T-cell (primary cell): ENCODE measurements around the gene PPIF. TPM values are rescaled to one million over a fixed set of nuclear protein-coding genes. Genes with fewer than 3 reads are reported as not detected.
A peak's percentile ranks its signal among the peaks of the same experiment; 100 is the strongest.

Source experiments
- ATAC-seq, 4 experiments: fragments of 200-7000 bp in 3 of 4; fragments of 150-1000 bp in 1 of 4; cut with Tn5 transposase; replicated peaks in 1 of 4; 1 replicate in 3 of 4; 2 replicates in 1 of 4; pipeline ENCODE4 v1.10.0; 2021; ENCODE audit warnings: moderate library complexity in 3 of 4, mild to moderate bottlenecking in 2 of 4, moderate number of reproducible peaks in 1 of 4
- CTCF ChIA-PET, 2 donors: fragments of 300-600 bp; sonication (Branson Sonifier 250); formaldehyde crosslinking; loops; one replicate each; lab custom pipeline; 2022; ENCODE audit warnings: antibody characterized with exemption in 2 of 2; lab: Charles Lee
- POLR2A ChIA-PET, 2 donors: fragments of 300-600 bp; sonication (Branson Sonifier 250); formaldehyde crosslinking; loops; one replicate each; lab custom pipeline; 2022; ENCODE audit warnings: antibody characterized with exemption in 2 of 2; lab: Charles Lee
- DNase-seq, 35 experiments: peaks; one replicate each; pipeline versions ENCODE4 v3.0.0 to v3.0.0-alpha.2; 2013 to 2023
- H3K27ac ChIP-seq: one replicate; pipeline ENCODE4 v1.5.1; 2013; ENCODE audit warnings: low read length
- H3K27me3 ChIP-seq, 2 experiments: replicated peaks in 1 of 2; 1 replicate in 1 of 2; 2 replicates in 1 of 2; pipeline versions ENCODE4 v1.6.1 to v1.7.0; 2013; ENCODE audit warnings: low read length in 1 of 2, mixed read lengths in 1 of 2; ENCODE audit not compliant: control insufficient read depth in 2 of 2, insufficient read depth in 2 of 2; ENCODE audit errors: extremely low read depth in 1 of 2
- H3K36me3 ChIP-seq, 2 donors: 1 replicate in 1 of 2; 2 replicates in 1 of 2; pipeline versions ENCODE4 v1.6.1 to v1.7.0; 2013; ENCODE audit warnings: low read length in 1 of 2; ENCODE audit not compliant: control insufficient read depth in 2 of 2, insufficient read depth in 1 of 2; ENCODE audit errors: extremely low read depth in 1 of 2
- H3K4me1 ChIP-seq, 2 experiments: 1 replicate in 1 of 2; 2 replicates in 1 of 2; pipeline versions ENCODE4 v1.6.1 to v1.7.0; 2013; ENCODE audit warnings: low read length in 2 of 2, mixed read lengths in 1 of 2; ENCODE audit not compliant: insufficient read depth in 2 of 2, control insufficient read depth in 1 of 2; ENCODE audit errors: extremely low read depth in 1 of 2
- H3K4me3 ChIP-seq, 2 donors: 1 replicate in 1 of 2; 2 replicates in 1 of 2; pipeline versions ENCODE4 v1.5.1 to v1.7.0; 2013; ENCODE audit warnings: mild to moderate bottlenecking in 2 of 2, low read length in 1 of 2, moderate library complexity in 1 of 2; ENCODE audit not compliant: control insufficient read depth in 1 of 2; ENCODE audit errors: extremely low read depth in 1 of 2
- H3K9me3 ChIP-seq: 2 replicates; pipeline ENCODE4 v1.7.0; 2013
- H3K27ac Mint-ChIP-seq, 2 donors: one replicate each; pipeline ENCODE4 v1.8.0; 2020 to 2021; ENCODE audit warnings: mild to moderate bottlenecking in 2 of 2, mixed read lengths in 2 of 2
- H3K27me3 Mint-ChIP-seq, 2 donors: one replicate each; pipeline ENCODE4 v1.8.0; 2021 to 2022; ENCODE audit warnings: mixed read lengths in 2 of 2
- H3K36me3 Mint-ChIP-seq: one replicate; pipeline ENCODE4 v1.8.0; 2021; ENCODE audit warnings: mixed read lengths
- H3K4me1 Mint-ChIP-seq, 3 donors: one replicate each; pipeline ENCODE4 v1.8.0; 2020 to 2022; ENCODE audit warnings: mixed read lengths in 3 of 3, mild to moderate bottlenecking in 1 of 3
- H3K4me3 Mint-ChIP-seq, 3 donors: one replicate each; pipeline ENCODE4 v1.8.0; 2020 to 2022; ENCODE audit warnings: mild to moderate bottlenecking in 3 of 3, mixed read lengths in 3 of 3, moderate library complexity in 3 of 3
- H3K9me3 Mint-ChIP-seq, 3 donors: one replicate each; pipeline ENCODE4 v1.8.0; 2020 to 2022; ENCODE audit warnings: mixed read lengths in 3 of 3
- WGBS: methylation state at CpG from one replicate; pipeline ENCODE4 v1.1.5; 2013; ENCODE audit warnings: missing lambda C conversion rate; ENCODE audit not compliant: insufficient coverage; 5-methylcytosine and 5-hydroxymethylcytosine counted together
- total RNA-seq, 35 experiments: library from RNA in 6 of 35; stranded (reverse) in 6 of 35; fragments of 120-200 nt in 1 of 35; gene quantifications; one replicate each; pipeline versions ENCODE4 v1.2.1 to v1.2.4 and lab custom pipeline; 2013 to 2026

PPIF gene
- total RNA-seq, 5 donors from 2014 or later (not counting 1 experiment from before 2014, with no cell fraction given) = 25.6 to 36.2 (median 31.3) TPM

DNA sequence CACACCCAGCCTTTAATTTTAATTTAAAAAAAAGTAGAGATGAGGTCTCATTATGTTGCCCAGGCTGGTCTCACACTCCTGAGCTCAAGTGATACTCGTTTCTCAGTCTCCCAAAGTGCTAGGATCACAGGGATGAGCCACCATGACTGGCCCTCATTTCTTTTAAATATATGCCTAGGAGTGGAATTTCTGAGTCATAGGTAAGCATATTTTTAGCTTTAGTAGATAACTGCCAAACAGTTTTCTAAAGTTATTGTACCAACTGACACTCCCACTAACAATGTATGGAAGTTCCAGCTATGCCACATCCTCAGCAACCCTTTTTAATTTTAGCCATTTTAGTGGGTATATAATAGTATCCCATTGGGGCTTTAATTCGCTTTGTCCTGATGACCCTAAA is 13.8 kb upstream of the PPIF start:
- no peaks in the 10 kb centered on the region for H3K36me3 ChIP-seq
- no peak overlapping the region for H3K4me3 ChIP-seq
- no peaks in the 10 kb centered on the region for H3K27me3 Mint-ChIP-seq
- POLR2A ChIA-PET = no interaction called here
- peaks cover 7 to 29% (median 14%) of the 10 kb centered on the region in 3 donors for H3K4me1 Mint-ChIP-seq
- no peak overlapping the region for H3K27ac ChIP-seq
- no peaks in the 10 kb centered on the region for H3K9me3 Mint-ChIP-seq
- H3K27me3 ChIP-seq = no peaks in the 10 kb centered on the region
- peaks cover 10 to 14% of the 10 kb centered on the region in 2 experiments for H3K4me1 ChIP-seq
- no peaks in the 10 kb centered on the region for H3K36me3 Mint-ChIP-seq
- no peaks in the 10 kb centered on the region for H3K9me3 ChIP-seq
- no peak overlapping the region for H3K4me3 Mint-ChIP-seq
- CTCF ChIA-PET = interaction anchor here in 1 of 2 donors (1.1 to 1.4 kb wide), 2 partner anchors 11 kb away, joined by 3 read pairs; no protein-coding TSS in a partner anchor
- DNase-seq (no peak), ATAC-seq (no peak)
- H3K27ac Mint-ChIP-seq = no peak overlapping the region
- no CpG with 5 or more reads among the region's 2 CpGs for whole genome bisulfite sequencing

DNA sequence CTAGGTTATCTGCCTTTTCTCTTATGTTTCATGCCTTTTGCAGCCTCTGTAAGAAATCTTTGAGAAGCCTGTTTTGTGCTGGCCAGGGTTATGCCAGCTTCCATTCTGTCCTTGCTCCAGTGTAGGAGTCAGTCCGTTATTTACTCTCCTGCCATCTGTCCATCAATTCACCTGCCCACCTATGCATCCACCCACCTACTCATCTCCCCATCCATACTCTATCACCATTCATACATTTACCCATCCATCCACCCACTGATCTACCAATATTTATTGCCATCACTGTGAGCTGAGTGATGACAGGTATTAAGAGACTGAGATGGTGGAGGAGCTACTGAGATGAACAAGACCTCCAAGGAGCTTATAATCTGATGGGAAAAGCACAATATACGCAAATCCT is 12.7 kb upstream of the PPIF start:
- DNase-seq = no peak
- ChIA-PET POLR2A (interaction anchor here in 1 of 2 donors (0.9 kb wide), 1 partner anchor 11 kb away, joined by 3 read pairs; no protein-coding TSS in a partner anchor), CTCF (interaction anchor here in 1 of 2 donors (1.0 kb wide), 1 partner anchor 19 kb away, joined by 3 read pairs; no protein-coding TSS in a partner anchor)
- no peaks in the 10 kb centered on the region for H3K9me3 ChIP-seq
- H3K36me3 Mint-ChIP-seq = no peaks in the 10 kb centered on the region
- no peaks in the 10 kb centered on the region for H3K27me3 Mint-ChIP-seq
- peaks cover 10 to 14% of the 10 kb centered on the region in 2 experiments for H3K4me1 ChIP-seq
- H3K27me3 ChIP-seq = no peaks in the 10 kb centered on the region
- ATAC-seq = no peak
- peak overlapping the region in 1 of 2 donors; percentile 7 for H3K27ac Mint-ChIP-seq
- no peak overlapping the region for H3K4me3 ChIP-seq
- H3K36me3 ChIP-seq = no peaks in the 10 kb centered on the region
- no peak overlapping the region for H3K27ac ChIP-seq
- no peak overlapping the region for H3K4me3 Mint-ChIP-seq
- no CpG with 5 or more reads among the region's 2 CpGs for WGBS
- no peaks in the 10 kb centered on the region for H3K9me3 Mint-ChIP-seq
- peaks cover 7 to 27% (median 14%) of the 10 kb centered on the region in 3 donors for H3K4me1 Mint-ChIP-seq

DNA sequence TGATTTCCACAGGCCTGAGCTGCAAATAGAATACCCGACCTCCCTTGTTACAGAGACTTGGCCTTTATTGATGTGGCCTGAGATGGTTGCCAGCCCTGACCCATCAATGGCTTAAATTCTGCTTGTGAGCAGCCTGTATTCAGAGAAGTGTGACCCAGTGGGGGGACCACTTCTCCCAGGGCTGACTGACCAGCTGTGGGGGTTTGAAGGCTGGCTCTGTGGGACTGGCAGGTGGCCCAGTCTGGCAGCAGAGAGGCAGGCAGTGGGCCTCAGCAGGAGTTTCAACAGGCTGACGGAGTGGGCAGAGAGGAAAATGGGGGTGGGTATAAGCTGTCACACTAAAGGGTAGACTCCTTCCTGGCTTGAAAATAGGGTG is 12.2 kb upstream of the PPIF start:
- no peak overlapping the region for H3K27ac Mint-ChIP-seq
- POLR2A ChIA-PET = interaction anchor here in 1 of 2 donors (0.9 kb wide), 1 partner anchor 12 kb away, joined by 3 read pairs; no protein-coding TSS in a partner anchor

DNA sequence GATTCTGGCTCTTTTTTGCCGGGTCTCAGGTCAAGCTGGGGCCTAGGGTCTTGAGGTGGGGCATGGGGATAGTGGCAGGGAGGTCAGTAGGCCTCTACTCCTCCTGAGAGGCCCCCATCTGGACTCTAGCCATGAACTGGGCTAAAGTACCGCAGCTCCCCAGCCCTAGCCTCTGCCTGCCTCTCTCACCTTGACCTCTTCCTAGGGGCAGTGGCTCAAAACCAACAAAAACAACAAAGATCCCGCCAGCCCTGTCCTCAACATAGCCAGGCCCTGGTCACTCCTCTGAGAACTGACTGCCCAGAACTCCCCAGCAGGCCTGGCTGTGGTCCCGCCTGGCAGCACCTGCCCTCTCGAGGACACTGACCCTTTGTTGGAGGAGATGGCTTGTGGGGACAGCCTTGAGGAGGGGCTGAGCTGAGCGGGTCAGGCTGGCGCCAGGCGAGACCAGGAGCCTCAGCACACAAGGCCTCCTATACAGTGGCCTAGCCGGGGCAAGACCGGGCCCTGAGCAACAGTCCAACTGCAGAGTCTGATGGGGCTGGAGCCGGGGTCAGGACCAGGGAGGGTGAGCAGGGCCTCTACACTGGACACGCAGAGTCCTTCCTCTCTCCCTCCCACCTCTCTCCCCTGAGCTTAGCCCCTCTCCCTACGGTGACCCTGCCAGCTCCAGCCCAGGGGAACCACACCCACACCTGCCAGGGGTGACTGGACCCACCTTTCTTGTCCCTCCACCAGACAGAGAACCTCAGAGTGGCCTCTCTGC is 11.6 kb upstream of the PPIF start:
- no peak overlapping the region for H3K27ac Mint-ChIP-seq
- H3K27me3 Mint-ChIP-seq = no peaks in the 10 kb centered on the region
- POLR2A ChIA-PET = no interaction called here
- no peaks in the 10 kb centered on the region for H3K9me3 Mint-ChIP-seq
- H3K27me3 ChIP-seq = no peaks in the 10 kb centered on the region
- H3K4me3 ChIP-seq = no peak overlapping the region
- H3K27ac ChIP-seq = no peak overlapping the region
- H3K4me1 ChIP-seq = peaks cover 10 to 14% of the 10 kb centered on the region in 2 experiments
- WGBS = 91% methylated on average over 8 of the region's 13 CpGs
- no peaks in the 10 kb centered on the region for H3K9me3 ChIP-seq
- peaks cover 7 to 21% (median 14%) of the 10 kb centered on the region in 3 donors for H3K4me1 Mint-ChIP-seq
- CTCF ChIA-PET = no interaction called here
- no peaks in the 10 kb centered on the region for H3K36me3 Mint-ChIP-seq
- DNase-seq (no peak), ATAC-seq (no peak)
- no peak overlapping the region for H3K4me3 Mint-ChIP-seq
- no peaks in the 10 kb centered on the region for H3K36me3 ChIP-seq

More for the DNA sequence above, 12.2 kb upstream of the PPIF start:
- H3K4me1 ChIP-seq = peaks cover 10 to 14% of the 10 kb centered on the region in 2 experiments
- Mint-ChIP-seq H3K4me1 (peaks cover 7 to 24% (median 14%) of the 10 kb centered on the region in 3 donors), H3K27me3 (no peaks in the 10 kb centered on the region), H3K9me3 (no peaks in the 10 kb centered on the region), H3K4me3 (no peak overlapping the region), H3K36me3 (no peaks in the 10 kb centered on the region)
- H3K27me3 ChIP-seq = no peaks in the 10 kb centered on the region
- H3K27ac ChIP-seq = no peak overlapping the region
- no peaks in the 10 kb centered on the region for H3K9me3 ChIP-seq
- WGBS = 80% methylated on average over 1 of the region's 2 CpGs
- DNase-seq (no peak), ATAC-seq (no peak)
- no peaks in the 10 kb centered on the region for H3K36me3 ChIP-seq
- CTCF ChIA-PET = no interaction called here
- H3K4me3 ChIP-seq = no peak overlapping the region

DNA sequence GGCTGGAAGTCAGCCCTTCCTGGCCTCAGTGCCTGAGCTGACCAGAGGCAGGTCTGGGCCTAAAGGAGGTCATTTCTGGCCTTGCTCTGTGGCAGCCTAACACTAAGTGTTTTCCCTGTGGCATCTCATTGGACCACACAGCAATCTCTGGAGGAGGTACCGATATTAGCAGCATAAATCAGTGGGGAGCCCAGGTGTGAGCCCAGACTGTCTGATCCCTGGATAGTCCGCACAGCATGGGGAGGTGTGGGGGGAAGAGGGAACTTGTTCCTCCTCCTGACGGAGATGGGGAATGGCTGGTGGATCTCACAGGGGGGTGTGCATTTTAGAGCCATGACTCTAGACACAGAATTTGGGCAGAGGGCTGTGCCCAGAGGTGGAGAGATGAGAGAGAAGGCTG is 11.0 kb upstream of the PPIF start:
- Histone ChIP-seq H3K4me1 (peaks cover 7 to 10% of the 10 kb centered on the region in 2 experiments), H3K9me3 (no peaks in the 10 kb centered on the region), H3K27me3 (no peaks in the 10 kb centered on the region), H3K27ac (no peak overlapping the region), H3K4me3 (no peak overlapping the region), H3K36me3 (no peaks in the 10 kb centered on the region)
- ChIA-PET CTCF (interaction anchor here in 1 of 2 donors (1.4 kb wide), 1 partner anchor 14 kb away, joined by 3 read pairs; no protein-coding TSS in a partner anchor), POLR2A (no interaction called here)
- 100% methylated on average over 3 of the region's 3 CpGs for WGBS
- Mint-ChIP-seq H3K27me3 (no peaks in the 10 kb centered on the region), H3K9me3 (no peaks in the 10 kb centered on the region), H3K36me3 (no peaks in the 10 kb centered on the region), H3K4me3 (no peak overlapping the region), H3K4me1 (peaks cover 7 to 17% (median 9%) of the 10 kb centered on the region in 3 donors), H3K27ac (no peak overlapping the region)
- ATAC-seq = no peak
- DNase-seq = no peak

DNA sequence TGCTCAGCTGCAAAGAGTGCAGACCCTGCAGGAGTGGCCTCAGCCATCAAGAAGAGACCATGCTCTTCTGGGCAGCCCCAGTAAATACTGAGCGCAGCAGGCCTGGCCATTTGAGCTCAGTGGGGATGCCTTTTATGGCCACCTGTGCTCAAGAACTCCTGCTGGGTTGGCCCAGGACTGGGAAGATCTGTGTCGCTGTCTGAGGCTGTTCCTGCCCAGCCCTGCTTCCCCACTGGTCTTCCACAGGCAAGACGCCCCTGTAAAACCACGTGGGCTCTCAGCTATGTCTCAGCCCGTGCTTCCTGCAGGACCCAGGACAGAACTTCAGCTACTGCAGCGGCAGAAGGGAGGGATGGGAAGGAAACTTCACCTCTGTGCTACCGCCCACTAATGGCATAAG is 10.5 kb upstream of the PPIF start:
- POLR2A ChIA-PET = no interaction called here
- Histone ChIP-seq H3K4me1 (peaks cover 3 to 5% of the 10 kb centered on the region in 2 experiments), H3K27ac (no peak overlapping the region), H3K27me3 (no peaks in the 10 kb centered on the region), H3K36me3 (no peaks in the 10 kb centered on the region), H3K4me3 (no peak overlapping the region), H3K9me3 (no peaks in the 10 kb centered on the region)
- H3K4me3 Mint-ChIP-seq = no peak overlapping the region
- H3K4me1 Mint-ChIP-seq = peaks cover 4 to 12% (median 4%) of the 10 kb centered on the region in 3 donors
- H3K27ac Mint-ChIP-seq = no peak overlapping the region
- CTCF ChIA-PET = interaction anchor here in 1 of 2 donors (0.7 to 1.4 kb wide), 2 partner anchors 9 to 15 kb away, joined by 3 to 8 read pairs; no protein-coding TSS in a partner anchor
- ATAC-seq (no peak), DNase-seq (no peak)
- H3K9me3 Mint-ChIP-seq = no peaks in the 10 kb centered on the region
- 66% methylated on average over 3 of the region's 7 CpGs for WGBS
- H3K27me3 Mint-ChIP-seq = no peaks in the 10 kb centered on the region
- H3K36me3 Mint-ChIP-seq = no peaks in the 10 kb centered on the region
